Nephron (organoid): ENCODE results near the gene ROBO2.

Experiments used
- H3K27ac Mint-ChIP-seq, 3 experiments: 2 replicates each; pipeline ENCODE4 v1.8.0; 2020; ENCODE audit warnings: mixed read lengths in 3 of 3, mild to moderate bottlenecking in 2 of 3, moderate library complexity in 1 of 3
- H3K27me3 Mint-ChIP-seq: 2 replicates; pipeline ENCODE4 v1.8.0; 2021; ENCODE audit warnings: low read depth, mild to moderate bottlenecking, moderate library complexity, mixed read lengths
- H3K36me3 Mint-ChIP-seq: 2 replicates; pipeline ENCODE4 v1.8.0; 2020; ENCODE audit warnings: low read depth, mixed read lengths
- H3K4me1 Mint-ChIP-seq: 2 replicates; pipeline ENCODE4 v1.8.0; 2020; ENCODE audit warnings: mixed read lengths
- H3K4me3 Mint-ChIP-seq, 3 experiments: 2 replicates each; pipeline ENCODE4 v1.8.0; 2020; ENCODE audit warnings: mild to moderate bottlenecking in 3 of 3, mixed read lengths in 3 of 3, moderate library complexity in 2 of 3
- H3K9me3 Mint-ChIP-seq: 2 replicates; pipeline ENCODE4 v1.8.0; 2020; ENCODE audit warnings: mixed read lengths
- CTCF ChIP-seq, 3 experiments: fragments of 200-600 bp; sonication (generic); IDR thresholded peaks; one replicate each; pipeline ENCODE4 v1.5.0; 2021; ENCODE audit warnings: antibody characterized with exemption in 3 of 3; ENCODE audit not compliant: unreplicated experiment in 3 of 3

The ROBO2 gene

GRCh38 chr3:77648664-77649063 lies 608.8 kb downstream of the ROBO2 start:
- H3K4me1 Mint-ChIP-seq = no peaks in the 10 kb centered on the region
- H3K9me3 Mint-ChIP-seq = no peaks in the 10 kb centered on the region
- H3K27me3 Mint-ChIP-seq = no peaks in the 10 kb centered on the region
- H3K4me3 Mint-ChIP-seq = no peak overlapping the region
- no peak for TF ChIP-seq CTCF (IDR thresholded peaks at IDR 0.05; ENCODE audit: unreplicated experiment in 3 of 3)
- H3K36me3 Mint-ChIP-seq = peaks cover 15% of the 10 kb centered on the region
- peak overlapping the region in 1 of 3 experiments; percentile 30 for H3K27ac Mint-ChIP-seq

- H3K27ac Mint-ChIP-seq = no peak overlapping the region
- no peaks in the 10 kb centered on the region for H3K27me3 Mint-ChIP-seq
- peaks cover 9% of the 10 kb centered on the region for H3K36me3 Mint-ChIP-seq
- no peak overlapping the region for H3K4me3 Mint-ChIP-seq
- TF ChIP-seq CTCF (IDR thresholded peaks at IDR 0.05; ENCODE audit: unreplicated experiment in 3 of 3) = no peak
- no peaks in the 10 kb centered on the region for H3K9me3 Mint-ChIP-seq
- H3K4me1 Mint-ChIP-seq = no peaks in the 10 kb centered on the region
Measured at GRCh38 chr3:77652624-77653023, 612.7 kb downstream of the ROBO2 start.

DNA sequence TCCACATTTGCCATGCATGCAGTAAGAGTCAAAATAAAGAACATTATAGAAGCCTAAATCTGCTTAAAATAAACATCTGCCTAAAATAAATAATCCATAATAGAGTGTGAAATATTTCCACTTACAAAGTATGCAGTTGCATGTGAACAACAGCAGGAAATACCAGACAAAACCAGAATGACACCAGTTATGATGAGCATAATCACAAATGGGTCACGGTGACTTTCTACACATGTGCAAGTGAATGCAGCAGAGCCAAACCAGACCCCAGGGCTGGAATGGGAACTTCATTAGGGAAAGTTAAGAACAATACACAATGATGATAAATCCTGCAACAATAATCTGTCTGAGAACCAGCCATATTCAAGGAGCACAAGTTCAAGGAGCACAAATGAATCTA lies 615.5 kb downstream of the ROBO2 start:
- Mint-ChIP-seq H3K4me1 (no peaks in the 10 kb centered on the region), H3K27ac (no peak overlapping the region), H3K27me3 (no peaks in the 10 kb centered on the region), H3K9me3 (peaks cover 12% of the 10 kb centered on the region), H3K36me3 (peaks cover 13% of the 10 kb centered on the region), H3K4me3 (no peak overlapping the region)
- no peak for TF ChIP-seq CTCF (IDR thresholded peaks at IDR 0.05; ENCODE audit: unreplicated experiment in 3 of 3)

DNA sequence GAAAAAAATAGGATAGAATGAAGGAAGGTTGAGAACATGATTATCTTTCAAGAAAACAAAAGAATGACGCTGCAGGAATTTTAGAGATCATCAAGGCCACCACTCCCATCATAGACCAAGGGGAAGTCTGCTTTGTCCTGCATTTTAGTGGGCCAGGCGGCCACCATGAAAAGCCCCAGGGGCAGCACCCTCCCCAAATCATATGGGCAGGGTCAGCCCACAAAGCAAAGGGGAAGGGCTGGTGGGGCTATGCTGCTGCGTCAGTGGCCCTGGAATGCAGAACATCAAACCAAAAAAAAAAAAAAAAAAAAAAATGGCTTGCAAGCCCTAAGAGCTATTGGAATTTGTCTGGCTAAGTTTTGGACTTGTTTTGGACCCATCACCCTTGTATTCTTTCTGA lies 620.8 kb downstream of the ROBO2 start:
- H3K36me3 Mint-ChIP-seq = peaks cover 14% of the 10 kb centered on the region
- H3K4me1 Mint-ChIP-seq = no peaks in the 10 kb centered on the region
- H3K4me3 Mint-ChIP-seq = no peak overlapping the region
- no peak for TF ChIP-seq CTCF (IDR thresholded peaks at IDR 0.05; ENCODE audit: unreplicated experiment in 3 of 3)
- no peak overlapping the region for H3K27ac Mint-ChIP-seq
- H3K27me3 Mint-ChIP-seq = no peaks in the 10 kb centered on the region
- peaks cover 25% of the 10 kb centered on the region for H3K9me3 Mint-ChIP-seq

- Mint-ChIP-seq H3K9me3 (peaks cover 12% of the 10 kb centered on the region), H3K4me3 (no peak overlapping the region), H3K27ac (no peak overlapping the region), H3K4me1 (no peaks in the 10 kb centered on the region), H3K27me3 (no peaks in the 10 kb centered on the region), H3K36me3 (no peaks in the 10 kb centered on the region)
- no peak for TF ChIP-seq CTCF (IDR thresholded peaks at IDR 0.05; ENCODE audit: unreplicated experiment in 3 of 3)
Measured at GRCh38 chr3:77667901-77668300, 628.0 kb downstream of the ROBO2 start.

- TF ChIP-seq CTCF (IDR thresholded peaks at IDR 0.05; ENCODE audit: unreplicated experiment in 3 of 3) = no peak
- H3K36me3 Mint-ChIP-seq = no peaks in the 10 kb centered on the region
- no peaks in the 10 kb centered on the region for H3K27me3 Mint-ChIP-seq
- H3K9me3 Mint-ChIP-seq = peaks cover 8% of the 10 kb centered on the region
- H3K4me1 Mint-ChIP-seq = no peaks in the 10 kb centered on the region
- no peak overlapping the region for H3K4me3 Mint-ChIP-seq
- peak overlapping the region in 1 of 3 experiments; percentile 48 for H3K27ac Mint-ChIP-seq
Measured at GRCh38 chr3:77668376-77668775, 628.5 kb downstream of the ROBO2 start.
